Muscle of leg (tissue), 11 donors: Measurements from ENCODE around the gene DYNLL2. TPM values are rescaled to one million over a fixed set of nuclear protein-coding genes. Genes with fewer than 3 reads are reported as not detected.
A peak's percentile ranks its signal among the peaks of the same experiment; 100 is the strongest.
"Not testable (repeated sequence)": the region's sequence is repeated elsewhere in the genome, so short reads cannot be mapped to it uniquely, and the experiment has no call there.

Experiments used
- DNase-seq: peaks from one replicate; pipeline ENCODE4 v3.0.0; 2013
- H3K27ac ChIP-seq: one replicate; pipeline ENCODE4 v1.5.1; 2013; ENCODE audit warnings: mild to moderate bottlenecking, low read length, control low read depth
- H3K27me3 ChIP-seq: one replicate; pipeline ENCODE4 v1.6.1; 2013; ENCODE audit warnings: low read length; ENCODE audit not compliant: control insufficient read depth, insufficient read depth
- H3K36me3 ChIP-seq: one replicate; pipeline ENCODE4 v1.6.1; 2013; ENCODE audit warnings: low read length; ENCODE audit not compliant: control insufficient read depth, insufficient read depth
- H3K4me1 ChIP-seq: one replicate; pipeline ENCODE4 v1.6.1; 2013; ENCODE audit warnings: low read length; ENCODE audit not compliant: control insufficient read depth, insufficient read depth
- H3K4me3 ChIP-seq: one replicate; pipeline ENCODE4 v1.5.1; 2013; ENCODE audit warnings: low read length, control low read depth
- H3K9me3 ChIP-seq: replicated peaks from 2 replicates; pipeline ENCODE4 v1.6.1; 2013; ENCODE audit warnings: low read depth, low read length; ENCODE audit not compliant: control insufficient read depth
- WGBS: methylation state at CpG from one replicate; pipeline ENCODE4 v1.1.5; 2013; ENCODE audit warnings: missing lambda C conversion rate; ENCODE audit not compliant: insufficient coverage; 5-methylcytosine and 5-hydroxymethylcytosine counted together
- polyA plus RNA-seq, 8 donors: library from polyadenylated mRNA; unstranded; fragments of 120-200 nt; gene quantifications; one replicate each; pipeline versions ENCODE4 v1.2.1 to v1.2.3, GENCODE V29; 2013; ENCODE audit warnings: inconsistent platforms in 1 of 8, low replicate concordance in 1 of 8; ENCODE audit not compliant: insufficient read length in 8 of 8, insufficient read depth in 1 of 8
- total RNA-seq: library from RNA; stranded (reverse); fragments of 120-200 nt; gene quantifications from one replicate; pipeline ENCODE4 v1.2.4, GENCODE V29; 2013

Gene DYNLL2
- total and polyA plus RNA-seq, 9 donors: 12.7 to 52.8 (median 44.4) TPM

DNA sequence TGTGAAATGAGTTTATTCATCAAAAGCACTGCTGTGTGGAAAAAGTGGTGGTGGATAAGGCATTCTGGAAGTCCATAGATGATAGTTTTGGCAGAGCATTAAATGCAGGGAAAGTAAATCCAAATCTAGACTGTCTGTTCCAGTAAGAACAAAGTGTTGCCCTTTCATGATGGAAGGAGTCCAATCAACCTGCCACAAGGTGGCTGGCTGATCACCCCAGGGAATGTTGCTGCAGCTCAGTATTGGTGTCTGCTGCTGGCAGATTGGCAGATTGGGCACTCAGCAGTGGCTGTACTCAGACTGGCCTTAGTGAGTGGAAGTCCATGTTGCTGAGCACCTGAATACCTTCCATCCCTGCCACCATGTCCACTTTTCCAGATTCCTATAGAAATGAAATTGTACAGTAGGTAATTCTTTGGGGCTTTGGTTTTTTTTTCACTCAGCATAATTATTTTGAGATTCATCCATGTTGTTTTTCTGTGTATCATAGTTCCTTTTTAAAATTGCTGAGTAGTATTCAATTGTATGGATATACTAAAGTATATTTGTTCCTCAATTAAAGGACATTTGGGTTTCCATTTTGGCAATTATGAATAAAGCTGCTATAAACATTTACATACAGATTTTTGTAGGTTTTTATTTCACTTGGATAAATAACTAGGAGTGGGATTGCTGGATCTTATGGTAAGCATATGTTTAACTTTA is 14.3 kb downstream of the DYNLL2 start:
- no peak overlapping the region for H3K27ac ChIP-seq
- H3K4me3 ChIP-seq: no peak overlapping the region
- no peaks in the 10 kb centered on the region for H3K27me3 ChIP-seq
- H3K9me3 ChIP-seq: no peaks in the 10 kb centered on the region
- DNase-seq: no peak
- H3K36me3 ChIP-seq: peaks cover 16% of the 10 kb centered on the region
- no peaks in the 10 kb centered on the region for H3K4me1 ChIP-seq

DNA sequence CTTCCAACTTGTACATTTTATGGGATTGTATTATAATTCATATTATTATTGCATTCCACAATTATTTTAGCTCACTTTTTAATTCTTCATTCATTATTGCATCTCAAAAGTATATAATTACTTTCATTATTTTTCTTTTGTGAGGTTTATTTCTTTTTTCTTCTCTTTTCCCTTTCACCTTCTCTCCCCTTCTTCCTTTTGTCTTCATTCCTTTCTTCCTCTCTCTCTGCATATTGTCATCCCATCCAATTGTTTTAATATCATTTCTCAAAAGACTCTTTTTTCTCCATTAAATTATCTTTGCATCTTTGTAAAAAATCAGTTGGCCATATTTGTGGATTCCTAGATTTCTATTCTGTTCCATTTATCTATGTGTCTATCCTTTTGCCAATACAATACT is 17.3 kb downstream of the DYNLL2 start:
- Histone ChIP-seq H3K27ac (no peak overlapping the region), H3K27me3 (no peaks in the 10 kb centered on the region), H3K4me1 (no peaks in the 10 kb centered on the region), H3K4me3 (no peak overlapping the region), H3K9me3 (no peaks in the 10 kb centered on the region), H3K36me3 (no peaks in the 10 kb centered on the region)
- DNase-seq: no peak

DNA sequence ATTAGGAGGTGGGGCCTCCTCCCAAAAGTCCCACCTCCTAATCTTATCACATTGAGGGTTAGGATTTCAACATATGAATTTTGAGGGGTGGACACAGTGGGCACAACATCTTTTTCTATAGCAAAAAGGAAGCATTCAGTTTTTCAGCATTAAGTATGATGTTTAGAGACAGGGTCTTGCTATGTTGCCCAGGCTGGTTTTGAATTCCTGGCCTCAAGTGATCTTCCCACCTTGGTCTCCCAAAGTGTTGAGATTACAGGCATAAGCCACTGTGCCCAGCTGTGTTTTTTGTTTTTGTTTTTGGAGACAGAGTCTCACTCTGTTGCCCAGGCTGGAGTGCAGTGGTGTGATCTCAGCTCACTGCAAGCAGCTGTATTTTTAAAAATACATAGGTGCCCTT is 18.7 kb downstream of the DYNLL2 start:
- not testable (repeated sequence) for H3K27me3 ChIP-seq, H3K4me3 ChIP-seq, H3K9me3 ChIP-seq, H3K36me3 ChIP-seq, H3K27ac ChIP-seq, H3K4me1 ChIP-seq, DNase-seq

DNA sequence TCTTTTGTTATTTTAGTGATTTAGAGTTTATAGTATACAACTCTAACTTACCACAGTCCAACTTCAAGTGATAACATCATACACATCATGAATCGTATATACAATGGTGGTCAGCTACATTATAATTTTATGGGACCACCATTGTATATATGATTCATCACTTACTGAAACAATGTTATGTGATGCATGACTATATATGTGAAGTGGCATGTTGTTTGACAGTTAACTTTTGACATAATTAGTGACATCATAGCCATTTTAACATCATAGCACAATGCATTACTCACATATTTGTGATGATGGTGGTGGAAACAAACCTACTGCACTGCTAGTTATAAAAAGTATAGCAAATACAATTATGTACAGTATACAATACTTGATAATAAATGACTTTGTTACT is 21.9 kb downstream of the DYNLL2 start:
- no CpG with 5 or more reads among the region's 1 CpG for WGBS
- Histone ChIP-seq H3K4me3 (no peak overlapping the region), H3K4me1 (no peaks in the 10 kb centered on the region), H3K36me3 (no peaks in the 10 kb centered on the region), H3K9me3 (no peaks in the 10 kb centered on the region), H3K27ac (no peak overlapping the region), H3K27me3 (no peaks in the 10 kb centered on the region)
- no peak for DNase-seq

DNA sequence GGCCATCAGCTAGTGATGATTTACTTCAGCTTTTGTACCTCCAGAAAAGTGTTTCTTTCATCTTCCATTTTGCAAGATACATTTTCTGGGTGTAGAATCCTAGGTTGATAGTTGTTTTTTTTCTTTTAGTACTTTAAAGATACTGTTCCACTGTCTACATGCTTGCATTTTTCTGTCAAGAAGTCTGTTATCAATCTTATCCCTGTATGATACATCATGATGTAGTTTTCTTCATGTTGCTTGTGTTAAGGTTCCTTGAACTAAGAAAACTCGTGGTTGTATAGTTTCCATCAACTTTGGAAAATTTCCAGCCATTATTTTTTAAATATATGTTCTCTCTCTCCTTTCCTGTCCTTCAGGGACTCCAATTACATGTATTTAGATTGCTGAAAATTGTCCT is 24.1 kb downstream of the DYNLL2 start:
- H3K27me3 ChIP-seq: no peaks in the 10 kb centered on the region
- no peaks in the 10 kb centered on the region for H3K9me3 ChIP-seq
- H3K4me1 ChIP-seq: no peaks in the 10 kb centered on the region
- no peaks in the 10 kb centered on the region for H3K36me3 ChIP-seq
- no peak overlapping the region for H3K4me3 ChIP-seq
- no CpG with 5 or more reads among the region's 1 CpG for WGBS
- no peak for DNase-seq
- H3K27ac ChIP-seq: no peak overlapping the region

DNA sequence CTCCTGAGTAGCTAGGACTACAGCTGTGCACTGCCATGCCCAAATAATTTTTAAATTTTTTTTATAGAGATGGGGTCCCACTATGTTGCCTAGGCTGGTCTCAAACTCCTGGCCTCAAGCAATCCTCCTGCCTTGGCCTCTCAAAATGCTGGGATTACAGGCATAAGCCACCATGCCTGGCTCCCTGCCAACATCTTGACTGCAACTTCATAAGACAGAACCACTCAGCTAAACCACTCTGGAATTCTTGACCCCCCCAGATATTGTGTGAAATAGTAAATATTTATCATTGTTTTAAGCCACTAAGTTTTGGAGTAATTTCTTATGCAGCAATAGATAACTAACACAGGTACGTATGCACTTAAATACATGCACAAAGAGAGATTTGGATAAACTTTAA is 26.0 kb downstream of the DYNLL2 start:
- Histone ChIP-seq H3K4me3 (no peak overlapping the region), H3K4me1 (no peaks in the 10 kb centered on the region), H3K27me3 (peaks cover 4% of the 10 kb centered on the region), H3K36me3 (no peaks in the 10 kb centered on the region), H3K9me3 (no peaks in the 10 kb centered on the region), H3K27ac (no peak overlapping the region)
- WGBS: no CpG with 5 or more reads among the region's 1 CpG
- DNase-seq: no peak

DNA sequence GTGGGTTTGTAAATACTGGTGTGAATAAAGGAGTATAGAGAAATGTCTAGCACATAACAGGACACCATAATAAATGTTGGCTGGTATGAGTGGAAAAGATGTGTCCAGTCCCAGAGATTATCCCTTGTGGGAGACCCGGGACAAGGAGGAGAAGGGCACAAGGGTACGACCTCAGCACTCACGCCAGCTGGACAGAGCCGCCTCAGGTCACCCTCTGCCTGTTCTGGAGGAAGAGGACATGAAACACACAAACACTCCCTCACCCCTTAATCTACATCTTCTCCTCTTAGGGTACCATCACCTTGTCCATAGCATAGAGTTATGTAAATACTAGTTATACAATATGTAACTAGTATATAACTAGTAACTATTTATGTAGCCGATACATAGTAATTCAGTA is 26.8 kb downstream of the DYNLL2 start:
- H3K9me3 ChIP-seq: no peaks in the 10 kb centered on the region
- H3K4me1 ChIP-seq: no peaks in the 10 kb centered on the region
- no peak overlapping the region for H3K27ac ChIP-seq
- no CpG with 5 or more reads among the region's 5 CpGs for WGBS
- H3K27me3 ChIP-seq: peaks cover 4% of the 10 kb centered on the region
- no peaks in the 10 kb centered on the region for H3K36me3 ChIP-seq
- no peak overlapping the region for H3K4me3 ChIP-seq
- no peak for DNase-seq

DNA sequence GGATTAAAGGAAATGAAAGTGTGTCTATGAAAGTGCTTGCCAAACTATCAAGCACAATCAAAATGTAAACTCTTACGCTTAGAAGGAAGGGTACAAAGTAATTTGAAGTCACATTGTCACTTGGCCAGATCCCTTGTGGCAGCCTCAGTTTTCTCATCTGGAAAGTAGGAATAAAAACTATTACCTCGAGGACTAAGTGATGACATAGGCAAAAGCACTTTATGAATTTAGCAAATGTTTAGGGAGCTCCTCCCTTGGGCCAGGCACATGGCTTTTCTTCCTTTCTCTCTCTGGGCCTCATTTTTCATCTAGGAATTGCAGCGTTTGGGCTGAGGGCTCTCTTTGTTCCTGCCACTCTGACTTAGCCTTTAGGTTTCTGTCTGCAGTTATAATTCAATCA is 28.5 kb downstream of the DYNLL2 start:
- WGBS: no CpG with 5 or more reads among the region's 3 CpGs
- DNase-seq: no peak
- Histone ChIP-seq H3K27ac (no peak overlapping the region), H3K27me3 (peaks cover 6% of the 10 kb centered on the region), H3K9me3 (no peaks in the 10 kb centered on the region), H3K4me1 (no peaks in the 10 kb centered on the region), H3K36me3 (no peaks in the 10 kb centered on the region), H3K4me3 (no peak overlapping the region)

DNA sequence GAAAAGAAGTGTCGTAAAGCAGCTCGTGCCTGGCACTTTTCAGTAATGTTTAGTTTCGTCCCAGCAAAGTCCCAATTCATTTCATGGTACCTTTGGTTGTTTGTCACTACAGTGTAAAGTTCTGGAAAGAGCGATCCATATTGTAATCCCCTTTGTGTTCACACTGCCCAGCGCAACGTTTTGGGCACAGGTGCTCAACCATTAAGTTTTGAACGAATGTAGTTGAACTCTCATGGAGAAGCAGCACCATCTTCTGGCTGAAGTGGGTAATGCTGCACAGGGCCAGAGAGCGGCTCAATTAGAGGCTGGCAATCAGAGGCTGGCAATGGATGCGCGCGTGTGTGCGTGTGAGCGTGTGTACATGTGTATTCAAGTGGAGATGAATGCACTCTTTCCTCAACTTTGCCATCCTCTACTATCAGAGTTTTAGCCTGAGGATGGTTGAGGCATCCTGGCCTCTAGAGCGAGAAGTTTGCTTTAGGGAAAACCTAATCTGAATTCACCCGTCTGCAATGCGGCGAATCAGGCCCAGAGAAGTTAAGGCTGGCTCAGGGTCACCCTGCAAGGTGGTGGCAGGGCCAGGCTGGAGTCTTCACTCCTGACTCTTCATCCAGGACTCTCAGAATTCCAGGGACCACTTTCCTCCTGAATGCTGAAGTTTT is 29.9 kb downstream of the DYNLL2 start:
- H3K4me1 ChIP-seq: no peaks in the 10 kb centered on the region
- whole genome bisulfite sequencing: 27% methylated on average over 6 of the region's 17 CpGs
- H3K4me3 ChIP-seq: no peak overlapping the region

DNA sequence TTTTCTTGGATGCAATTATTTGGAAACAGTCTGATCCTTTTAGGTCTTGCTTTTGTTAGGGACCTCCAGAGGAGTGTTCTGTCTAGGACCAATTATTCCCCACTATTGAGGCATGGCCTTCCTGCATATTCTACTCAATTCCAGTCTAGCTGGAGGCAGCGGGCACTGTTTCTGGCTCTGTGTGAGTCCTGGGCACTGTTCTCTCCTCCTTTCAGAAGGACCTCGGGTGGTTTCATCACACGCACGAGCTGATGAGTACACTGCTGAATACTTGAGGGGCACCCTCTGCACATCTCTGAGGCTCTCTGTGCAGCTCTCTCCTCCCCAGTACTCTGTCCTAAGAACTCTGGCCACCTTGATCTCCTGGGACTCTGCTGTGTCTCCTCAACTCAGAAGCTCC is 30.7 kb downstream of the DYNLL2 start:
- H3K27me3 ChIP-seq: peaks cover 6% of the 10 kb centered on the region
- no peaks in the 10 kb centered on the region for H3K4me1 ChIP-seq
- no peak overlapping the region for H3K27ac ChIP-seq
- H3K36me3 ChIP-seq: no peaks in the 10 kb centered on the region
- WGBS: 75% methylated on average over 4 of the region's 4 CpGs
- H3K9me3 ChIP-seq: no peaks in the 10 kb centered on the region
- no peak overlapping the region for H3K4me3 ChIP-seq
- no peak for DNase-seq

More for the DNA sequence above, 29.9 kb downstream of the DYNLL2 start:
- Histone ChIP-seq H3K9me3 (no peaks in the 10 kb centered on the region), H3K36me3 (no peaks in the 10 kb centered on the region), H3K27ac (no peak overlapping the region), H3K27me3 (peaks cover 6% of the 10 kb centered on the region)
- DNase-seq: peak; percentile 67

DNA sequence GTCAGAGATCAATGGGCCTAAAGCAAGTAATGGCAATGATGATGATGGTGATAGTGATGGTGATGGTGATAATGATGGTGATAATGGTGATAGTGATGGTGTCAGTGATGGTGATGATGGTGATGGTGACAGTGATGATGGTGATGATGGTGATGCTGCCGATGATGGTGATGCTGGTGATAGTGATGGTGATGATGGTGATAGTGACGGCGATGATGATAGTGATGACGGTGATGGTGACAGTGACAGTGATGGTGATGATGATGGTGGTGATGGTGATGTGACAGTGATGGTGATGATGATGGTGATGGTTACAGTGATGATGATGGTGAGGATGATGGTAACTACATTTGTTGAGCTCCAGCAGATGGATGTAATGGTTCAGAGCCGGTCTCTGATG is 34.2 kb downstream of the DYNLL2 start:
- no peak overlapping the region for H3K27ac ChIP-seq
- H3K9me3 ChIP-seq: no peaks in the 10 kb centered on the region
- 96% methylated on average over 4 of the region's 5 CpGs for WGBS
- H3K36me3 ChIP-seq: no peaks in the 10 kb centered on the region
- no peak overlapping the region for H3K4me3 ChIP-seq
- DNase-seq: no peak
- H3K4me1 ChIP-seq: no peaks in the 10 kb centered on the region
- peaks cover 6% of the 10 kb centered on the region for H3K27me3 ChIP-seq
